Activated CD4-positive, alpha-beta T cell treated with anti-CD3 and anti-CD28 coated beads, Interleukin-2, amount 10 ng/mL, durations not matched to agents 7 days and 5 days (primary cell): Measurements from ENCODE around the gene C20orf141. TPM values are rescaled to one million over a fixed set of nuclear protein-coding genes. Genes with fewer than 3 reads are reported as not detected.

Source experiments
- CTCF ChIA-PET: fragments of 350-600 bp; sonication (Branson Sonifier 250); formaldehyde crosslinking; loops from one replicate; lab custom pipeline; 2021; ENCODE audit warnings: antibody characterized with exemption; lab: Charles Lee
- POLR2A ChIA-PET: fragments of 350-600 bp; sonication (Branson Sonifier 250); formaldehyde crosslinking; loops from one replicate; lab custom pipeline; 2021; ENCODE audit warnings: antibody characterized with exemption; lab: Charles Lee
- DNase-seq: peaks from one replicate; pipeline ENCODE4 v3.0.0-alpha.2; 2020
- H3K27ac Mint-ChIP-seq: one replicate; pipeline ENCODE4 v1.8.0; 2021; ENCODE audit warnings: mild to moderate bottlenecking, moderate library complexity, mixed read lengths
- H3K27me3 Mint-ChIP-seq: one replicate; pipeline ENCODE4 v1.8.0; 2021; ENCODE audit warnings: mixed read lengths
- H3K36me3 Mint-ChIP-seq: one replicate; pipeline ENCODE4 v1.8.0; 2021; ENCODE audit warnings: low read depth, mixed read lengths
- H3K4me1 Mint-ChIP-seq: one replicate; pipeline ENCODE4 v1.8.0; 2021; ENCODE audit warnings: mixed read lengths
- H3K4me3 Mint-ChIP-seq: one replicate; pipeline ENCODE4 v1.8.0; 2021; ENCODE audit warnings: mild to moderate bottlenecking, moderate library complexity, mixed read lengths
- H3K9me3 Mint-ChIP-seq: one replicate; pipeline ENCODE4 v1.8.0; 2021; ENCODE audit warnings: mixed read lengths
- total RNA-seq, 2 experiments: library from RNA; stranded (reverse); gene quantifications; one replicate each; pipeline ENCODE4 v1.2.3, GENCODE V29; 2021

The C20orf141 gene
- total RNA-seq, 2 experiments from 2014 or later: not detected

GRCh38 chr20:2847802-2848201, 33.0 kb downstream of the C20orf141 start:
- H3K4me1 Mint-ChIP-seq: peaks cover 32% of the 10 kb centered on the region
- no peak for DNase-seq
- POLR2A ChIA-PET: no interaction called here
- peaks cover 18% of the 10 kb centered on the region for H3K36me3 Mint-ChIP-seq
- no peaks in the 10 kb centered on the region for H3K9me3 Mint-ChIP-seq
- no peak overlapping the region for H3K27ac Mint-ChIP-seq
- CTCF ChIA-PET: no interaction called here
- H3K27me3 Mint-ChIP-seq: no peaks in the 10 kb centered on the region
- H3K4me3 Mint-ChIP-seq: no peak overlapping the region

GRCh38 chr20:2849529-2849928, 34.7 kb downstream of the C20orf141 start:
- Mint-ChIP-seq H3K4me3 (no peak overlapping the region), H3K27ac (no peak overlapping the region), H3K36me3 (peaks cover 16% of the 10 kb centered on the region), H3K4me1 (peaks cover 39% of the 10 kb centered on the region), H3K27me3 (no peaks in the 10 kb centered on the region), H3K9me3 (no peaks in the 10 kb centered on the region)
- ChIA-PET CTCF (interaction anchor here (0.8 to 1.9 kb wide), 3 partner anchors 8 to 18 kb away, joined by 4 to 6 read pairs (median 4); no protein-coding TSS in a partner anchor), POLR2A (no interaction called here)
- DNase-seq: no peak

- peaks cover 9% of the 10 kb centered on the region for H3K36me3 Mint-ChIP-seq
- H3K4me1 Mint-ChIP-seq: peaks cover 30% of the 10 kb centered on the region
- ChIA-PET POLR2A (no interaction called here), CTCF (interaction anchor here (0.6 to 1.9 kb wide), 4 partner anchors 10 to 240 kb away, joined by 3 to 5 read pairs (median 3); no protein-coding TSS in a partner anchor)
- no peaks in the 10 kb centered on the region for H3K9me3 Mint-ChIP-seq
- H3K27me3 Mint-ChIP-seq: no peaks in the 10 kb centered on the region
- H3K27ac Mint-ChIP-seq: no peak overlapping the region
- no peak for DNase-seq
- H3K4me3 Mint-ChIP-seq: no peak overlapping the region
These were observed 36.3 kb downstream of the C20orf141 start for GRCh38 chr20:2851086-2851485.

- Mint-ChIP-seq H3K4me1 (peaks cover 2% of the 10 kb centered on the region), H3K9me3 (no peaks in the 10 kb centered on the region), H3K27ac (no peak overlapping the region), H3K36me3 (peaks cover 7% of the 10 kb centered on the region), H3K27me3 (no peaks in the 10 kb centered on the region), H3K4me3 (no peak overlapping the region)
- DNase-seq: no peak
- ChIA-PET POLR2A (no interaction called here), CTCF (interaction anchor here (0.5 to 1.6 kb wide), 2 partner anchors 10 kb away, joined by 3 to 4 read pairs; no protein-coding TSS in a partner anchor)
These were observed 43.8 kb downstream of the C20orf141 start for GRCh38 chr20:2858591-2858990.

GRCh38 chr20:2859330-2860121, 44.7 kb downstream of the C20orf141 start:
- Mint-ChIP-seq H3K9me3 (no peaks in the 10 kb centered on the region), H3K4me3 (no peak overlapping the region), H3K27me3 (no peaks in the 10 kb centered on the region), H3K27ac (no peak overlapping the region), H3K36me3 (peaks cover 10% of the 10 kb centered on the region), H3K4me1 (no peaks in the 10 kb centered on the region)
- ChIA-PET CTCF (interaction anchor here (0.5 to 3.5 kb wide), 3 partner anchors 11 to 458 kb away, joined by 3 to 15 read pairs (median 3); partner anchors contain the start of gene PTPRA), POLR2A (no interaction called here)
- DNase-seq: no peak

- H3K27ac Mint-ChIP-seq: no peak overlapping the region
- peaks cover 27% of the 10 kb centered on the region for H3K36me3 Mint-ChIP-seq
- H3K4me3 Mint-ChIP-seq: no peak overlapping the region
- CTCF ChIA-PET: interaction anchor here (0.6 to 2.1 kb wide), 4 partner anchors 10 to 148 kb away, joined by 3 to 6 read pairs (median 4); no protein-coding TSS in a partner anchor
- DNase-seq: no peak
- H3K4me1 Mint-ChIP-seq: peaks cover 23% of the 10 kb centered on the region
- no peaks in the 10 kb centered on the region for H3K27me3 Mint-ChIP-seq
- POLR2A ChIA-PET: no interaction called here
- no peaks in the 10 kb centered on the region for H3K9me3 Mint-ChIP-seq
These were observed 49.8 kb downstream of the C20orf141 start for GRCh38 chr20:2864626-2865025.

- no peak for DNase-seq
- no peaks in the 10 kb centered on the region for H3K9me3 Mint-ChIP-seq
- ChIA-PET CTCF (interaction anchor here (1.4 to 2.1 kb wide), 3 partner anchors 9 to 15 kb away, joined by 3 to 6 read pairs (median 5); no protein-coding TSS in a partner anchor), POLR2A (no interaction called here)
- H3K36me3 Mint-ChIP-seq: peaks cover 27% of the 10 kb centered on the region
- no peak overlapping the region for H3K27ac Mint-ChIP-seq
- no peaks in the 10 kb centered on the region for H3K27me3 Mint-ChIP-seq
- H3K4me3 Mint-ChIP-seq: no peak overlapping the region
- peaks cover 23% of the 10 kb centered on the region for H3K4me1 Mint-ChIP-seq
These were observed 50.3 kb downstream of the C20orf141 start for GRCh38 chr20:2865101-2865500.

Other genes starting within 250 kb of the C20orf141 start
- gene NOP56, start 162.4 kb upstream of the C20orf141 start, total RNA-seq: 100 to 1,000 TPM; 382 to 387 TPM
- gene IDH3B, start 150.8 kb upstream of the C20orf141 start, total RNA-seq: 100 to 1,000 TPM; 100 to 103 TPM
- gene EBF4, start 122.2 kb upstream of the C20orf141 start, total RNA-seq: under 1 TPM; 0.27 to 0.64 TPM
- gene CPXM1, start 14.4 kb upstream of the C20orf141 start, total RNA-seq: under 1 TPM in 1 of 2 experiments, not detected in 1; 0.12 TPM
- gene TMEM239, start 1.4 kb downstream of the C20orf141 start, total RNA-seq: not detected
- gene PCED1A, start 25.7 kb downstream of the C20orf141 start, total RNA-seq: 10 to 100 TPM; 22.6 to 23.9 TPM
- 10 to 100 TPM; 49.7 to 54.9 TPM for gene VPS16, start 25.8 kb downstream of the C20orf141 start, total RNA-seq
- 10 to 100 TPM; 66.4 to 83.9 TPM for gene PTPRA, start 58.5 kb downstream of the C20orf141 start, total RNA-seq
- 1 to 10 TPM; 1.2 to 2.0 TPM for gene GNRH2, start 228.6 kb downstream of the C20orf141 start, total RNA-seq
- gene MRPS26, start 231.1 kb downstream of the C20orf141 start, total RNA-seq: 10 to 100 TPM; 30.6 to 37.2 TPM